GM13976 (cell line): ENCODE results near the gene NDUFB5.
A peak's percentile ranks its signal among the peaks of the same experiment; 100 is the strongest.

Source experiments
- DNase-seq: peaks from one replicate; pipeline ENCODE4 v3.0.0; 2012; ENCODE audit warnings: low spot score
- in situ Hi-C: fragments of 300-500 bp; cut with MboI; formaldehyde crosslinking; loops from one replicate; pipeline ENCODE4 v1.12.0; 2022; ENCODE audit warnings: low sequenced_read_pairs, mixed read lengths, inconsistent platforms; ENCODE audit not compliant: unreplicated experiment
- TF ChIP-seq, protein P1 (sequence below): IDR thresholded peaks from 2 replicates; pipeline ENCODE4 v1.5.1; 2012; ENCODE audit warnings: borderline replicate concordance, mild to moderate bottlenecking; ENCODE audit not compliant: insufficient read depth; ENCODE audit errors: extremely low read depth, missing control alignments, control extremely low read depth

Gene NDUFB5

DNA sequence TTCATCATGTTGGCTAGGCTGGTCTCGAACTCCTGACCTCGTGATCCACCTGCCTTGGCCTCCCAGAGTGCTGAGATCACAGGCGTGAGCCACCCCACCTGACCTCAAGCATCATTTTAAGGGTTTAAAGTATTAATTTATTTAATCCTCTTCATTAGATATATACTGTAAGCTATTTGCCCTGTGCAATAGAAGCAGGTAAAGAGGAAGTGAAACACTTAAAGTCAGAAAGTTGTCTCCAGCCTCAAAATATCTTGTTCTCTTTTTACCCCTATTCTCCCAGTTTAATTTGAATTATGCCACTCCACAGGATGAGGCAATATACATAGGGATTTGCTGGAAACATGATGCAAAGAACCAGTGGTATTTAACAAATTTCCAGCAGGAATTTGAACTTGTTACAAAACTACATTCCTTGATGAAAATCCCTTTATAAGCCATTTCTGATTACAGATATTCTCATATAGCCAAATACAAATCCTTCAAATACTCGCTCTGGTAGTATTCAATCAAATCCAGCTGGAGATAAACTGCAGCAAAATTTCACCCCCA, 2.0 kb downstream of the NDUFB5 start:
- TF ChIP-seq, protein P1, sequence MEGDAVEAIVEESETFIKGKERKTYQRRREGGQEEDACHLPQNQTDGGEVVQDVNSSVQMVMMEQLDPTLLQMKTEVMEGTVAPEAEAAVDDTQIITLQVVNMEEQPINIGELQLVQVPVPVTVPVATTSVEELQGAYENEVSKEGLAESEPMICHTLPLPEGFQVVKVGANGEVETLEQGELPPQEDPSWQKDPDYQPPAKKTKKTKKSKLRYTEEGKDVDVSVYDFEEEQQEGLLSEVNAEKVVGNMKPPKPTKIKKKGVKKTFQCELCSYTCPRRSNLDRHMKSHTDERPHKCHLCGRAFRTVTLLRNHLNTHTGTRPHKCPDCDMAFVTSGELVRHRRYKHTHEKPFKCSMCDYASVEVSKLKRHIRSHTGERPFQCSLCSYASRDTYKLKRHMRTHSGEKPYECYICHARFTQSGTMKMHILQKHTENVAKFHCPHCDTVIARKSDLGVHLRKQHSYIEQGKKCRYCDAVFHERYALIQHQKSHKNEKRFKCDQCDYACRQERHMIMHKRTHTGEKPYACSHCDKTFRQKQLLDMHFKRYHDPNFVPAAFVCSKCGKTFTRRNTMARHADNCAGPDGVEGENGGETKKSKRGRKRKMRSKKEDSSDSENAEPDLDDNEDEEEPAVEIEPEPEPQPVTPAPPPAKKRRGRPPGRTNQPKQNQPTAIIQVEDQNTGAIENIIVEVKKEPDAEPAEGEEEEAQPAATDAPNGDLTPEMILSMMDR = no peak
- in situ Hi-C loops = no loop called here

DNA sequence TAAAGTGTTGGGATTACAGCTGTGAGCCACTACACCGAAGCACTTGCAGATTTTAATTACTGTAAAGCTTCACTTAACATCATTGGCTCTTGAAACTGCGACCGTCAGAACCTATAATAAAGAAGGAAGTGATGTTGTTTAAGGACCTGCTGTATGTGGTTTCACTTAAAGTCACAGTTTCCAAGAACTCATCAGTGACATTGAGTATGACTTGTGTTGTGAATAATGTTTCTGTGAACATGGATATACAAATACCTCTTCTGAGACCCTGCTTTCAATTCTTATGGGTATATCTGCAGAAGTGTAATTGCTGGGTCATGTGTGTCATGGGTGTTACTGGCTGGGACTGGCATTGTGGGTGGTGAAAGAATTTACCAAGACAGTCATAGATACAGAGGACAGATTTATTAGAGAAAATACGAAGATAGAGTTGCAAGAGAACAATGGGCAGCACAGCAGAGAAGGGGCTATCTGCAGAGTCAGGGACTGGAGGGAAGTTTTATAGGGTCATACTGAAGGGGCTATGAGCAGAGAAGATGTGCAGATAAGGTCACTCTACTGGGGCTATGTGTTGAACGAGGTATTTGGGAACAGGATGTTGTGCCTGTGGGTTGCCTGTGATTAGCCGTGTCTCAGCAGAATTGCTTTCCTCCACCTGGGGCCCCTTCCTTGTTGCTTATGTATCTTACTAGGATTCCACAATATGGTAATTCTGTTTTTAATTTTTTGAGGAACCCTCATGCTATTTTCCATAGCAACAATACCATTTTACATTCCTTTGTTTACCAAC, 4.5 kb downstream of the NDUFB5 start:
- TF ChIP-seq, protein P1 = no peak
- in situ Hi-C loops = no loop called here
- DNase-seq = peak; percentile 62

More for the DNA sequence above, 2.0 kb downstream of the NDUFB5 start:
- peak; percentile 28 for DNase-seq

DNA sequence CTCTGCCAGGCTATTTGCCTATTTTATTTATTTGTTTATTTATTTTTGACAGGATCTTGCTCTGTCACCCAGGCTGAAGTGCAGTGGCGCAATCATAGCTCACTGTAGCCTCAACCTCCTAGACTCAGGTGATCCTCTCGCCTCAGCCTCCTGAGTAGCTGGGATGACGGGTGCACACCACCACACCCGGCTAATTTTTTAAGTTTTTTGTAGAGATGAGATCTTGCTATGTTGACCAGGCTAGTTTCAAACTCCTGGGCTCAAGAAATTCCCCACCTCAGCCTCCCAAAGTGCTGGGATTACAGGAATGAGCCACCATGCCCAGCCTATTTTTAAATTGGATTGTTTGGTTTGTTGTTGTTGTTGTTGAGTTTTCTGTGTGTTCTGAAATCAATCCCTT, 5.5 kb downstream of the NDUFB5 start:
- in situ Hi-C loops = no loop called here
- DNase-seq = no peak
- TF ChIP-seq, protein P1 = no peak

DNA sequence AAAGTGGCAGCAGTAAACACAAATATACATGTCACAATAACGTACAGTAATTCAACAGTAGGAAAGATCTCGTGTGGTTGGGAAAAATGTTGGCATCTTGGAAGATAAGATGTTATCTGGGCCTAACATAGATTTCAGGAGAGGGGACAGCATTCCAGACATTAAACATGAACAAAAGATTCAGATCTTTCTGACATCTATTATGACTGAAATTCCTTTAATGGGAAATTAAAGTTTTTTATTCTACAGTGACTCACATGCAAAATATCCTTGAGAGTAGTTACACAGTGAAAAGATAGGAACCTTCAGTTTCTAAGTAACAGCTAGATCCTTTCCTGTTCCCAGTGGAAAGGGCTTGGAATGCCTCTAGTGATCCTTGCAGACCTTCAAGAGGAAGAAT, 9.2 kb downstream of the NDUFB5 start:
- DNase-seq = no peak
- TF ChIP-seq, protein P1 = no peak
- in situ Hi-C loops = no loop called here

DNA sequence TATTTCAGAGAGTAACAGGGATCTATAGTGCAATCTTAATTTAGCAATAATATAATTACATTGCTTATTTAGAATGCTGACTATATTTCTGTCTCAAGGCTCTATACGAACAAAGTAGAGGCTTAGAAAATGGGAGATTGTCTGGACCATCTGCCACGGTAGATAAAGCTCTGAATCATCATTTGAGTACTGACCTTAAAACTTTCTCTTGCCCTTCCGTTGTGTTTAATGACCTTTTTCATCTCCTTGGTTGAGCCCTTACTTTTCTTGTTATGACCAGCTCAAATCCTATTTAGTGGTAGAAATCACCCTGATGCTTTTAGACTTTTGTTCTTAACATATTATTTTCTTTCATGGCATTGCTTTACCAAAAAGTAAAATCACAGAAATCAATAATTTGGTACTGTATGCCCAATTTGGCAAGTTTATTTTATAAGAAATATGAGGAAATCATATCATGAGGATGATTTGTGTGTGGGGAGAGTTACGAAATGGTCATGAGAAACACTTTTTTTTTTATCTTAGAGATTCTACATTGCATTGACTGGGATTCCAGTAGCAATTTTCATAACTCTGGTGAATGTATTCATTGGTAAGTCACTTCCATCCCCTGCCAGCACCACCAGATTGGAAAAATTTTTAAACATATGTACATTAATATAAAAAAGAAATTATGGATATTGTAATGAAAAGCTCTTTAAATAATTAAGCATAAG, 11.0 kb downstream of the NDUFB5 start:
- in situ Hi-C loops = no loop called here
- DNase-seq = no peak
- TF ChIP-seq, protein P1 = no peak

DNA sequence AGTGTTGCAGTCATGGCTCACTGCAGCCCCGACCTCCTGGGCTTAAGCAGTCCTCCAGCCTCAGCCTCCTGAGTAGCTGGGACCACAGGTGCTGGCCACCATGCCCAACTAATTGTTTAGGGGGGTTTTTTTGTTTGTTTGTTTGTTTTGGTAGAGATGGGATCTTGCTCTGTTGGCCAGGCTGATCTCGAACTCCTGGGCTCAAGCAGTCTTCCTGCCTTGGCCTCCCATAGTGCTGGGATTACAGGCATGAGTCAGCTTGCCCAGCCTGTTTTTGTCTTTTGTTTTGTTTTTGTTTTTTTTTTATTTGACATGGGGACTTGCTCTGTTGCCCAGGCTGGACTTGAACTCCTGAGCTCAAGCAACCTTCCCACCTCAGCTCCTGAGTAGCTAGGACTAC, 17.4 kb downstream of the NDUFB5 start:
- TF ChIP-seq, protein P1 = no peak
- DNase-seq = no peak
- in situ Hi-C loops = no loop called here
